OCI-LY7 (cell line): ENCODE measurements around the gene HECA. TPM values are rescaled to one million over a fixed set of nuclear protein-coding genes. Genes with fewer than 3 reads are reported as not detected.

Experiments
- BruUV-seq: library from RNA; stranded (reverse); fragments of 400-500 nt; replicated peaks from 2 replicates; lab custom pipeline; 2021; lab: Mats Ljungman, UMichigan
- CTCF ChIA-PET: fragments of 300-600 bp; sonication (Branson Sonifier 250); formaldehyde crosslinking; loops from one replicate; lab custom pipeline; 2022; ENCODE audit warnings: antibody characterized with exemption; ENCODE audit not compliant: unreplicated experiment; lab: Charles Lee
- POLR2A ChIA-PET: fragments of 300-600 bp; sonication (Branson Sonifier 250); formaldehyde crosslinking; loops from one replicate; lab custom pipeline; 2022; ENCODE audit warnings: antibody characterized with exemption; lab: Charles Lee
- DNase-seq: peaks from one replicate; pipeline ENCODE4 v3.0.0-alpha.2; 2015; ENCODE audit warnings: low spot score
- H2AFZ ChIP-seq: fragments of 200-600 bp; sonication (generic), shearing (Covaris generic); 2 replicates; pipeline ENCODE4 v1.6.1; 2014; ENCODE audit warnings: mild to moderate bottlenecking, antibody characterized with exemption, low read length, moderate library complexity
- H3K27ac ChIP-seq: fragments of 200-600 bp; sonication (generic); 2 replicates; pipeline ENCODE4 v1.5.1; 2014; ENCODE audit warnings: mixed run types, low read depth, mild to moderate bottlenecking, moderate library complexity, low read length, inconsistent platforms; ENCODE audit not compliant: poor library complexity, severe bottlenecking
- H3K36me3 ChIP-seq: fragments of 200-600 bp; sonication (generic); 2 replicates; pipeline ENCODE4 v1.6.1; 2014; ENCODE audit warnings: mild to moderate bottlenecking, antibody characterized with exemption, low read length, moderate library complexity, mixed read lengths; ENCODE audit not compliant: insufficient read depth
- H3K4me1 ChIP-seq: fragments of 200-600 bp; sonication (generic); 2 replicates; pipeline ENCODE4 v1.5.1; 2014; ENCODE audit warnings: mild to moderate bottlenecking, low read length; ENCODE audit not compliant: insufficient read depth, poor library complexity, severe bottlenecking
- H3K4me2 ChIP-seq: fragments of 200-600 bp; sonication (generic); 2 replicates; pipeline ENCODE4 v1.6.1; 2014; ENCODE audit warnings: mild to moderate bottlenecking, low read length
- H3K4me3 ChIP-seq: fragments of 200-600 bp; sonication (generic); 2 replicates; pipeline ENCODE4 v1.5.1; 2014; ENCODE audit warnings: mild to moderate bottlenecking, low read depth, low read length; ENCODE audit not compliant: poor library complexity, severe bottlenecking
- H3K79me2 ChIP-seq: fragments of 200-600 bp; sonication (generic); 2 replicates; pipeline ENCODE4 v1.6.1; 2016; ENCODE audit warnings: low read depth, mild to moderate bottlenecking, low read length, moderate library complexity, mixed read lengths; ENCODE audit not compliant: insufficient read depth
- H3K9me2 ChIP-seq: fragments of 200-600 bp; sonication (generic); 2 replicates; pipeline ENCODE4 v1.6.1; 2016; ENCODE audit warnings: mild to moderate bottlenecking, low read length, mixed read lengths; ENCODE audit not compliant: insufficient read depth
- H3K9me3 ChIP-seq: fragments of 200-600 bp; sonication (generic); 2 replicates; pipeline ENCODE4 v1.6.1; 2014; ENCODE audit warnings: mild to moderate bottlenecking, mixed run types, low read length, mixed read lengths
- H4K20me1 ChIP-seq: fragments of 200-600 bp; sonication (generic); 2 replicates; pipeline ENCODE4 v1.6.1; 2014; ENCODE audit warnings: mild to moderate bottlenecking, antibody characterized with exemption, low read length, moderate library complexity, mixed read lengths; ENCODE audit not compliant: insufficient read depth
- EZH2phosphoT487 ChIP-seq: fragments of 200-600 bp; sonication (generic); IDR thresholded peaks from 2 replicates; pipeline ENCODE4 v1.6.1; 2018; ENCODE audit warnings: low read depth, borderline replicate concordance, mild to moderate bottlenecking, mixed run types, antibody characterized with exemption, low read length, moderate library complexity, mixed read lengths
- intact Hi-C: fragments of 100-400 bp; cut with micrococcal nuclease; formaldehyde crosslinking; loops from one replicate; pipeline ENCODE4 v1.10.0; 2022; ENCODE audit not compliant: unreplicated experiment
- total RNA-seq, 2 experiments: library from RNA; depleted of rRNA in 1 of 2; stranded (reverse); fragments of >200 nt in 1 of 2; shearing (Covaris generic) in 1 of 2; gene quantifications; 2 replicates each; pipeline ENCODE4 v1.2.3, GENCODE V29; 2014 to 2022
- TF ChIP-seq, protein P1 (sequence below): fragments of 200-600 bp; sonication (generic); conservative IDR thresholded peaks from 2 replicates; pipeline ENCODE4 v1.5.1; 2014; ENCODE audit warnings: mild to moderate bottlenecking, antibody characterized with exemption, low read length, moderate library complexity, mixed read lengths

HECA gene
- total RNA-seq, 2 experiments from 2014 or later: 21.9 to 23.3 TPM

GRCh38 chr6:139164001-139164400 is 29.1 kb downstream of the HECA start:
- H2AFZ ChIP-seq: no peak overlapping the region
- no peaks in the 10 kb centered on the region for H3K79me2 ChIP-seq
- CTCF ChIA-PET: interaction anchor here (0.6 kb wide), 1 partner anchor 75 kb away, joined by 3 read pairs; no protein-coding TSS in a partner anchor
- H3K4me1 ChIP-seq: peaks cover 53% of the 10 kb centered on the region
- no peak overlapping the region for H3K4me3 ChIP-seq
- H3K9me2 ChIP-seq: no peaks in the 10 kb centered on the region
- intact Hi-C loops: loop anchor here (5.0 kb wide), 1 partner anchor 137 kb away; the partner anchor contains the start of gene ABRACL
- H4K20me1 ChIP-seq: peaks cover 8% of the 10 kb centered on the region; the same call in 1 of the 2 replicates
- no peak for DNase-seq
- POLR2A ChIA-PET: interaction anchor here (1.0 to 2.7 kb wide), 3 partner anchors 11 to 32 kb away, joined by 5 to 13 read pairs (median 10); no protein-coding TSS in a partner anchor
- TF ChIP-seq, protein P1, sequence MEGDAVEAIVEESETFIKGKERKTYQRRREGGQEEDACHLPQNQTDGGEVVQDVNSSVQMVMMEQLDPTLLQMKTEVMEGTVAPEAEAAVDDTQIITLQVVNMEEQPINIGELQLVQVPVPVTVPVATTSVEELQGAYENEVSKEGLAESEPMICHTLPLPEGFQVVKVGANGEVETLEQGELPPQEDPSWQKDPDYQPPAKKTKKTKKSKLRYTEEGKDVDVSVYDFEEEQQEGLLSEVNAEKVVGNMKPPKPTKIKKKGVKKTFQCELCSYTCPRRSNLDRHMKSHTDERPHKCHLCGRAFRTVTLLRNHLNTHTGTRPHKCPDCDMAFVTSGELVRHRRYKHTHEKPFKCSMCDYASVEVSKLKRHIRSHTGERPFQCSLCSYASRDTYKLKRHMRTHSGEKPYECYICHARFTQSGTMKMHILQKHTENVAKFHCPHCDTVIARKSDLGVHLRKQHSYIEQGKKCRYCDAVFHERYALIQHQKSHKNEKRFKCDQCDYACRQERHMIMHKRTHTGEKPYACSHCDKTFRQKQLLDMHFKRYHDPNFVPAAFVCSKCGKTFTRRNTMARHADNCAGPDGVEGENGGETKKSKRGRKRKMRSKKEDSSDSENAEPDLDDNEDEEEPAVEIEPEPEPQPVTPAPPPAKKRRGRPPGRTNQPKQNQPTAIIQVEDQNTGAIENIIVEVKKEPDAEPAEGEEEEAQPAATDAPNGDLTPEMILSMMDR: no peak
- TF ChIP-seq EZH2phosphoT487: no peak
- H3K4me2 ChIP-seq: no peak overlapping the region
- peaks cover 26% of the 10 kb centered on the region for H3K36me3 ChIP-seq
- no TSS peak for BruUV-seq
- no peak overlapping the region for H3K27ac ChIP-seq
- H3K9me3 ChIP-seq: no peaks in the 10 kb centered on the region

DNA sequence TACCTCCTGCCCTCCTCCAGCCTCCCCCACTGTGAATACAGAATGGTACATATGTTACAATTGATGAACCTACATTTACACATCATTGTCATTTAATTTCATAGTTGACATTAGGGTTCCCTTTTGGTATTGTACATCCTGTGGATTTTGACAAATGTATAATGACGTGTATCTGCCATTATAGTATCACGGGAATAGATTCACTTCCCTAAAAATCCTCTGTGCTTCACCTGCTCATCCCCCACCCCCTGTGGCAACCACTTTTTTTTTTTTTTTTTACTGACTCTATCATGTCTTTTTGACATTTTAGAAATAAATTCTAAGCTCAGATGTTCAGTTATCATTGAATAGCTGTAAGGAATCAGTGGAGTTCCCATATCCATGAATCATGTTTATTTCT is 30.4 kb downstream of the HECA start:
- intact Hi-C loops: no loop called here
- H3K4me1 ChIP-seq: peaks cover 40% of the 10 kb centered on the region
- POLR2A ChIA-PET: interaction anchor here (0.6 to 2.7 kb wide), 12 partner anchors 9 to 209 kb away, joined by 3 to 13 read pairs (median 4); partner anchors contain the start of gene CITED2

More for the DNA sequence above, 30.4 kb downstream of the HECA start:
- H3K4me2 ChIP-seq: no peak overlapping the region
- H4K20me1 ChIP-seq: peaks cover 8% of the 10 kb centered on the region; the same call in 1 of the 2 replicates
- TF ChIP-seq, protein P1: no peak
- TF ChIP-seq EZH2phosphoT487: no peak
- no peaks in the 10 kb centered on the region for H3K9me2 ChIP-seq
- no peak overlapping the region for H3K27ac ChIP-seq
- CTCF ChIA-PET: interaction anchor here (0.9 kb wide), 1 partner anchor 10 kb away, joined by 3 read pairs; no protein-coding TSS in a partner anchor
- no peaks in the 10 kb centered on the region for H3K79me2 ChIP-seq
- no peak overlapping the region for H3K4me3 ChIP-seq
- no peaks in the 10 kb centered on the region for H3K9me3 ChIP-seq
- peaks cover 33% of the 10 kb centered on the region for H3K36me3 ChIP-seq
- H2AFZ ChIP-seq: no peak overlapping the region
- BruUV-seq: no TSS peak
- DNase-seq: peak; percentile 14
